T1000 (cell line): ENCODE measurements around the gene SH3GL2.

Experiments used
- DNase-seq: peaks from one replicate; lab custom pipeline; 2025; ENCODE audit warnings: mixed read lengths; lab: John Stamatoyannopoulos, UW

The SH3GL2 gene

DNA sequence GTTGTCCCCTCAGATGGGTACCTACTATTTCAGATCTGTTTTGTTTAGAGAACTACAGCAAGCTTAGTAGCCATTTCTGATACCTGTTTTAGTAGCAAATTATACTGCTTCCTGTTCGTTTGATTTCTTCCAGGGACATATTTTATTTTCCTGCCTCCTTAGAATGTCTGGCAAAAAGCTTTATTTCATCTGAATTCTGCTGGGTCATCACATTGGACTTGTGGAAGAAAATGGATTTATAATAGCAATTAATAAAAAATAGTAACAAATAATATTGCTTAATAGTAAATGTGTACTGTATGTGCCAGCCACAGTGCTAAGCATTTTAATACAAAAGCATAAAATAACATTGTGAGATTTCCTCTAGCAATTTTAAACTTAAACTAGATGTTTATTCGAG lies 79.4 kb downstream of the SH3GL2 start:
- no peak for DNase-seq

DNA sequence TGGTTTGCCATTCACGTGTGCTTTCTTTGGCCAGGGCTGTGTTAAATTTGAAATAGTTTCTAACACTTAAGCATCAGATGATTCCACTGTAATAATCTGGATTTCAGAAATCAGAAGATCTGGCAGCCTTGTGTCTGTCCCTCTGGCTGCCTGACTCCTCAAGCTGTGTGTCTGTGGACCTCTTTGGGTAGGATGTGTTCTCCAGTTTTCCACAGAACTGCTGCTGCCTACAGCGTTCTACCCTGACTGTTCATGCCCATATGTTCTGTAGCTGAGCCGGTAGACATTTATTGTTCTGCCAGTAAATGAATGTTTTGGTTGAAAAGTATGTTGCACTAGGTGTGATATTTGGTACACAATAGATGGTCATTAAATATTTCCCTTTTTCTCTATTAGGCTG lies 81.3 kb downstream of the SH3GL2 start:
- DNase-seq = no peak

DNA sequence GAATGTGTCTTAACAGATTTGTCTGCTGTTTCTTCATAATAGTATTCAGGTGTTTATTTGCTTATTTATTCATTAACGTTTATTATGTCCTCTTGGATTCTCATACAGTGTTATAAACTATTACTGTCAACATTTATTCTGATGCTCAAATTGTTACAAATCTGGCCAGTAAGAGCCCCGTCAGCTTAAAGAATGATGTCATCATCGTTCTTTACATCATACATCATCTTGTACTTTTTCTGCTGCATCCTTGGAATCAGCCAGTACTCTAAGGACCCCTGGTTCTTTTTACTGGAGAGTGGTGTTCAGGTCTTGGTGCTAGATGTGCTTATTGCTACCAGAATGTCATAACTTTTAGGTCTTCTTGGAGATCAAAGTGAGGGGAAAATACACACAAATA lies 86.6 kb downstream of the SH3GL2 start:
- no peak for DNase-seq

DNA sequence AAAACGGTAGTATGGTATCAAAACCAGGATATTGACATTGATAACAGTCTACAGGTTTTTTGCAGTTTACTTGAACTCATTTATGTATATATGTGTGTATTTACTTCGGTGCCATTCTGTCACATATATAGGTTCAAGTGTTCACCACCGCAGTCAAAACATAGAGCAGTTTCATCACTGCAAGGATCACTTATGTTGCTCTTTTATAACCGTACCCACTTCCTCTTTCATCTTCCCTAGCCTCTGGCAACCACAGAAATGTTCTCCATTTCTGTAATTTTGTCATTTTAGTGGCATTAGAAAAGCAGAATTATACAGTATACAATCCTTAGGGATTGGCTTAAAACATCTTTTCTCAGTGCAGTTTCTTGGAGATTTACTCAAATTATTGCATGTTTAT lies 90.3 kb downstream of the SH3GL2 start:
- DNase-seq = no peak

DNA sequence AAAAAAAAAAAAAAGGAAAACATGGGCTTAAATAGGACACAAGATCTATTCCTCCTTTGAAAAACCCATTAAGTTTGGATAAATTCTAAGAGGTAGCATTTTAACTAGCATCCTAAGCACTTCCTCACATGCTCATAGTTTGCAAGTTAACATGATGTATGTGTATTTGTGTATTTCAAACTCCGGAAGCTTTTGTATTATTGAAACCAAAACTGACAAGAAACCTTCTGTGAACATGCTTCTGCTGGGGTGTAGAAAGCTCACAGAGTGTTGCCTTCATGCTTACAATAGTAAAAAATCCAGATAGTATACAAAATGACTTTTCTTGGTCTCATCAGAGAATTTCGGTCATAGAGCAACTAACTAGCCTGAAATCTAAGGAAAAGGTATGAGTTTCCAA lies 103.8 kb downstream of the SH3GL2 start:
- DNase-seq = no peak

DNA sequence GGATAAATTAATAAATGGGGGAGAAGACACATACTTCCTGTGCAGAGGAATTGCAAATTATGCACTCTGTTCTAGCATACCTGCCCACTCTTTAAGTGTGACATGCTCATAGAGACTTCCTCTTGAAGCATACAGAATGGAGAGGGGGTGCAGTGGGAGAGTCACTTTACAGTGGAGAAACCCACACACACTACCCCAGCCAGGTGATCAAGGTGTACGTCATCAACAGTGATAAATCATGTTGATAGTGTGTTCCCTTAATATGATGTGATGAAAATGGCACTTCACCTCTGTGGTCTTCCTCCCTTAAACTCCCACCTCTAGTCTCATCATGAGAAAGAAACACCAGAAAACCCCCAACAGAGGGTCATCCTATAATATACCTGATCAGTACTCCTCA lies 110.0 kb downstream of the SH3GL2 start:
- DNase-seq = no peak

DNA sequence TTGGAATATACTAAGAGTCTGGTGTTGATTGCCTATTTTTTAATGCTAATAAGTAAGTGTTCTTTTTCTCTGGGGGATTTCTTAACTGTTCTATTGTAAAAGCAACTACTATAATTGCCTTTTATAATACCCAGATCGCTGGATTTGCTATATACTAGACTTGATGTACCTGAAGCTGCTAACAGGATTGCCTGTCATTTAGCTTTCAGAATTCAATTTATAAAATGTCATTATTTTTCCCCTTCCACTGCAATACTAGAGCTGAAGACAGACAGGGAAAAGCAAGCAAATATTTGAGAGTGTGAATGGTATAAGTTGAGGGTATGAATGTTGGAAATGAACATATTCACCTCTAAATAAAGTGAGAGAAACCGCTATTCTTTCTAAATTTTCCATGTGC lies 115.5 kb downstream of the SH3GL2 start:
- DNase-seq = no peak

DNA sequence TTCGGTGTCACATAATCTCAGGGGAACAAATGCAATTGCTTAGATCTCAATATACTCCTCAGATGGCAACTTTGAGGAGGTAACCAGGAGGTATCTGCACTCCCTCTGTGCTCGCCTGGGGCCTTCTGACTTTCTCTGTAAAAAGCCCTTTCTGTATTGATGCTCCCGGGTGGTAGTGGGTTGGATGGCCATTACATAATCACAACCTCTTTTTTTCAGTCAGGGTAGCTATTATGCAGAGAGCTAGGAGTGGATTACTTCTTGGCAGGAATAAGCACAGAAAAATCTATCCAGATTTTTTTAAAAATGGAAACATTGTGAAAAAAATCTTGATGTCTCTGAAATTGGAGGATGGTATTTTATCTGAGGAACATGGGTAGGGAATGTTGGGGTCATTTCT lies 116.6 kb downstream of the SH3GL2 start:
- DNase-seq = no peak

DNA sequence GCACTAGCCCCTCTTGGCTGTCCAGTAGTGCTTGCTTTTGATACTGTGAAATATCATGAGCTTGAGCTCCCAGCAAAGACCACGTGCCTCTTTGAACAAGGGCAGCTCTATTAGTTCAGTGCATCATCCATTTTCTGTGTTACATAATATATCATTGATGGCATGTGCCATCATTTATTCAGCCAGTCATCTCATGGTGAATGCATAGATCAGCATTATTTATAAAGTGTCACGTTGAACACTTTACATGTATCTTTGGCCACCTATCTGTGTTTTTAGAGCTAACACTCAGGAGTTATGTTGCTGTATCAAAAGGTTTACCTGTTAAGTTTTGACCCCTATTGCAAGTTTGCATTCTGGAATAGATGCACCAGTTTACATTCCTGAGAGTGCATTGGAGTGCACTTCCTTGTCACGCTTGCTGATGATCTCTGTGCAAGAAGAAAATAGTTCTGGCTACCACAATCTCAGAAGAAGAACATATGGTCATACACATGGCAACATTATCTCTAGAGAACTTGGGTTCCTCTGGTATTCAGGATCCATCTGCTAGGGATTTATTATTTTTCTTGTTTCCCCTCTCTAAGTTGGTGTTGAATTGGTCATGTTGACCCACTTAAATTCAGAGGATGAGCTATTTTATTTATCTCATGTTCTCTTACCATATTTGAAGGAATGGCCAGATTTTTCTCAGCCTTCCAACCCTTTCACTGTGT lies 120.9 kb downstream of the SH3GL2 start:
- no peak for DNase-seq

DNA sequence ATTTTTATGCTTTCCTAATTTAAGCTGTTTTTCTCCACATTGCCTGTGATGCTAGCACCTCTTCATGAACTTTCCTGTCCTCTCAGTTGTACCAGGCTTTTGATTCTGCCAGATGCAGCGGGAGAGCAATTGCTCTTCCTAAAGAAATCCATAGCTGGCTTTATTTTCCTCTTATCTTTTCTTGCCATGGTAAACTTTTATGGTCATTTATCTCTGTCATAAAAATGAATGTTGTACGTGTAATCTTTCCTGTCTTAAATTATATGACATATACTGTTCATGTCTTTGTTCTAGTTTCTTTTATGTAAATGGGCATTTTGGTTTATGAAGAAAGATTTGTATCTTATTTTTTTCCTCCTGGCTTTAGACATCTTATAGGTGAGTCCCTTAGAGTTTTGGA lies 127.5 kb downstream of the SH3GL2 start:
- no peak for DNase-seq

DNA sequence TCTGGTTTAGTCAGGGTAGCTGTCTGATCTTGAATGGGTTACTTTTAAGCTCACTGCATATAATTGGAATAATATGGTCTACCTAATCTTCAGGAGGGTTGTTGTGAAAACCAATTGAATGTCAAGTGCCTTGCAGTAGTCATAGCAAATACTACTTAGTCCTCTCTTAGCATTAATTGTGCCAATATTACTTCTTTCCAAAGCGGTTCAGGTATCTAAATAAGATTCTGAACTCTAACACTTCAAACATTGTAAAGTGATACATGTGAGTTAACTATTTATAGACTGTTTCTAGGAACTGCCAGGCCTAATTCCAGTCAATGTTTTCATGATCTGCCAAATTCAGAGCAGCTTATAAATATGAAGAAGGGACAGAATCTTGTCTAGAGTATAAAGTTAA lies 140.2 kb downstream of the SH3GL2 start:
- no peak for DNase-seq

DNA sequence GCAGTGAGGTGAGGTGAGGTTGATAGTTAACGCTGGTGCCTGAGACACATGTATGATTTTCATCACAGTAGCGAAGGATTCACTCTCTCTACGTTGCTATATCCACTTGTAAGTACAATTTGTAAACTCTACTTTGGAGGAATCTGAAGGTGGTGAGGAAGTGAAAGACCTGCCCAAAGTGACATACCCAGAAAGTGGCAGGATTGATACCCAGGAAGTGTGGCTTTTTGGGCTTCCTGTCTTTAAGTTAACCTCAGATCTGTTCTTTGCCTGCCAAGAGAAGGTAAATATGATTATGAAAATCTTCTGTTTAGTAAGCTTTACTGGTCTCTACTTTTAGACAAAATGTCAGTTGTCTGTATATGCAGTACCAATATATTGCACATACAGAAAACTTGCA lies 143.1 kb downstream of the SH3GL2 start:
- DNase-seq = no peak

DNA sequence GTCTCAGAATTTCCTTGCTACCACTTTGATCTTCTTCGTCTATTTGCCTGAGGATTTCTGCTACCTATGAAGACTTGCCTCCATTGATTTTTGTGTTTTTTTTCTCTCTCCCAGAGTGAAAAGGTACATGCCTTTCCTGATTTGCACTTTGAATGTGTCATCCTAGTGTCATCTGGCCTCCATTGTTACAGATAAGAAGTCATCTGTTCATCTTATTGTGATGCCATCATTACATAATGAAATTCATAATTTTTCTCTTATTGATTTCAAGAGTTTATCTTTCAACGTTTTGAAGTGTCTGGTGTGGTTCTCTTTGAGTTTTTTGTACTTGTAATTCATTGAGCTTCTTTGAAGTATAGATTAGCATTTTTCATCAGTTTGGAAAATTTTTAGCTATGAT lies 144.8 kb downstream of the SH3GL2 start:
- no peak for DNase-seq

DNA sequence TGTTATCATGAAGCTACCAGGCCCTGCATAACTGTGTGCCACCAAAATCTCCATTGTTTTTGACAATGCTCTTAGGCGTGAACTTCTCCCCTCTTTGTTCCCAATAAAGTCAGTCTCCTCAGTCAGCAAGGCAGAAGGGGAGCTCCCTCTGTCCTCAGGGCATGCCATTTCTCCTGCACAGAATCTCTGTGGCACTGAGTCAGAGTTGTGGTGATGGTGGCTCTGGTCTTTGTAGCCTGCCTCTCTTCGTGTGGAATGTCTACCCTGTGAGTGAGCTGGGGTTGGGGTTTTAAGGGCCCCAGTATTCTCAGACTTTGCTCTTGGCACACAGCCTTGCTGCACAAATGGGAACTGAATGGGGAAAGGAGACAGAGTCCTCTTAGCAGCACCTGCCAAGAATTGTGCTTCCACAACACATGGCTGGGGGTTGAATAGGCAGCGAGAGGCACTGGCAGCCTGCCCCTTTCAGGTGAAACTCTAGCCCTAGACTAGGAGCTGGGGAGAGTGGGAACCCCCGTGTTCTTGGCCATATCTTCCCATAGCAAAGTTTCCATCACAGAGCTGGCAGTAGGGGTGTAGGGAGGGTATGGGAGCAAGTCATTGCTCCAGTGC lies 146.6 kb downstream of the SH3GL2 start:
- no peak for DNase-seq

DNA sequence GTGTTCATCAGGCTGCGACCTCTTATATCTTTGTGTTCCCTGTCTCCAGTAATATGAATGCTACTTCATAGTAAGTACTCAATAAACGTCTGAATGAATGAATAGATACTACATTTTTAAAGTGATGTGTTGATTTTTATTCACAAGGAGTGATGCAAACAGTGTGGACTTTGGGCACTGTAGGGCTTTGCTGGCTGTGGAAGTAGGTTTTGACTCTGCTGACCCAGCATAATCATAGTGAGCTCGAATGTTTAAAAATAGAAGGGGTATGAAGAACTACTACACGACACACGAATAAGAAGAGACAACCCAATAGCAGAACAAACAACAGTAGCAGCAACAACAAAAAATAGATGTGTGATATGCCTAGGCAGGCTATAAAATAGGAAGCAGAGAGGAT lies 147.4 kb downstream of the SH3GL2 start:
- no peak for DNase-seq

DNA sequence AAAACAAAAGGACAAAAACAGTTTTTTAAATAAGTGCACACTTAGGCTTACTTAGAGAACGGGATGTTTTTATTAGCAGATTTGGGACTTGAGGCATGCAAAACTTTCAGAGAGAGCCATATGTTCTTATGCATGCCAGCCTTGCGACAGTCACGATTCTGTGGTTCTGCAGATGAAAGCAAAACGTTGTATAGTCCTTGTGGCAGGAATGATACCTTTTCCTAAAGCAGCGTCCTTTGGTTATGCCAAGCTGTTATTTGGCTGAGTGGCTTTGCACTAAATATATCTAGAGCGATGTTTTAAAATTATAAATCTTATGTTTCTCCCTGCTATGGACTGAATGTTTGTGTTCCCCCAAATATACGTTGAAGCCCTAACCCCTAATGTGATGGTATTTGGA lies 152.0 kb downstream of the SH3GL2 start:
- no peak for DNase-seq

DNA sequence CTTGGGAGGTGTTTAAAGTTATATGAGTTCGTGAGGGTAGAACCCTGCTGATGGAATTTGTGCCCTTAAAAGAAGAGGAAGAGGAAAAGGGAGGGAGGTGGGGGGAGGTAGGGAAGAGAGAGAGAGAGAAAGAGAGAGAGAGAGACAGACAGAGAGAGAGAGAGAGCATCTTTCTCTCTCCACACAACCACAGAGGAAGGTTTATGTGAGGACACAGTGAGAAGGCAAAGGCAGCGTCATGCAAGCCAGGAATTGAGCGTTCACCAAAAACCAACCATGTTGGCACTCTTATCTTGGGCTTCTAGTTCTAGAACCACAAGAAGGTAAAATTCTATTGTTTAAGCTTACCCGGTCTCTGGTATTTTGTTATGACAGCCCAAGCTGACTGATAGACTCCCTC lies 152.4 kb downstream of the SH3GL2 start:
- DNase-seq = no peak

DNA sequence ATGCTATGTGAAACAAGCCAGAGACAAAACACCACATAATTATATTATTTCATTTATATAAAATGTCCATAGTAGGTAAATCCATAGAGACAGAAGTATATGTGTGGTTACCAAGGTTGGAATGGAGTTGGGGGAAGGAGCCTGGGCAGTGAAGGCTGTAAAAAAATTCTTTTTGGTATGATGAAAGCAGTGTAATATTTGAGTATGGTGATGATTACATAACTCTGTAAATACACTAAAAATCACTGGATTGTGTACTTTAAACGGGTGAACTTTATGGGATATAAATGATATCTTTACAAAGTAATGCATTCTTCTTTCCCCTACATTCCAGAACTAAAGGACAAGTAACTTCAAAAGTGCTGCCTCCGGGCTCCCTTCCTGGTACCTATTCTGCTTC lies 155.8 kb downstream of the SH3GL2 start:
- DNase-seq = no peak

DNA sequence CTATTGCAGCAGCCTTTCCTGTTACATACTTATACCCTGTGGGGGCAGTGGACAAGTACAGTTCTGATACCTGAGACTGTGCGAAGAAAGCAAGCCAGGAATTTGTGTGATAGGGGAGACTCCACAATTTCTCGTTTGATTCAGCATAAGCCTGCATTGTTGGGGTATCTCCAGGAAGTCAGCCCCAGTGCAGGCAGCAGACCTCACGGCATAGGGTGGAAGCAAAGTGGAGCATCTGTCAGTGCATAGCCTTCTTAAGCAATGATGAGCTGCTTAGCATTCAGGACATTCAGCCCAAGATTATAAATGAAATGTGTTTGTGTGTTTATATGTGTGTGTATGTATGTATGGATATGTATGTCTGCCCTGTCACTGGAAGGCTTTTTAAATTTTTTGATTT lies 157.0 kb downstream of the SH3GL2 start:
- DNase-seq = no peak

DNA sequence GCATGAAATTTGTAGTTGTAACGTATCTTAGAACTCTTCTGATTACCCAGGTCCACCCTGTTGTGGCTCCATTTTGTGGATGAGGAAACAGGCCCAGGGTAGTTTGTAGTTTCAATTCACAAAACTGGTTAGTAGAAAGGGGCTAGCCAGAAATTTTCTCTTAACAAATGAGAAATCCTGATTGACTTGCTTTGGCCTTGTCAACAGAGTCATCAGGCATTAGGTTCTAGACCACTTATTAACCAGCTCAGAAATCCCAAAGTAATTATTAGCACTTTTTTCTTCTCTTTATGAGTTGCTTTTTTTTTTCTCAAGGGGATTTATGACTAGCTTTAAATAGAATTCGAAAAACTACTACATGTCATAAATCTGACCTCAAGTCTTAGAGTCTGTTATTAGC lies 160.2 kb downstream of the SH3GL2 start:
- DNase-seq = no peak

DNA sequence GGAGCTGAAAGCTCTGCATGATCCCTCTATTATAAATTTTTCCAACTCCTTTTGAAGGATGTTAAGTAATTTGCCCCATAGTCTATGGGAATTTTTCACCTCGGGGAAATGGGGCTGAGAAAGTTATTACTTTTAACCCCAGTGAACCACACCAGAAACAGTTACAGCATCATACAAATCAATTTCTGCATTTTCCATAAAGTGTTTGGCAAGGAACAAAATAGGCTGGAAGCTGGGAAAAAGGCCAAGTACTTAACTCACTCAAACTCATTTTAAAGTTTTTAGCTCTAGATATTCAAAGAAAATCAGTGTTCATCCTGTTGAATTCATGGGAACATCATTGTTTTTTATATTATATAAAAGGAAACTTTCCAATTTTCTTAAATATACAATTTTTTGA lies 160.9 kb downstream of the SH3GL2 start:
- DNase-seq = no peak

DNA sequence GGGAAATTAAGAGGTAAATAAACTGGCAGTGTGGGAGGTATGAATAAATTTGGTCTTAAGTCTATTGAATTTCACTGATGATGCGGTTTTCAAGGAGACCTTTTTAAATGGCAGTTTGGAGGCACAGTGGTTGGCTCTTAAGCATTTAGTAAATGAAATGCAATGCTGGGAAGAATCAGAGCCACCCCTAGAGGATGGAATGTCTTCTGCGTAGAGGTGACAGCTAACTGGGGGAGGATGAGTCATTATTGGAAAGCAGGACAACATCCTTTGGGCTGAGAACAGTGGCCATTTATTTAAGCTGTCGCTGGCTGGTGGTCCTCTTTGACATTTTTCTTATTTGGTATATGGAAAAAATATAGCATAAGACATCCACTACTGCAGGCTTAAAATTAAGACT lies 163.2 kb downstream of the SH3GL2 start:
- no peak for DNase-seq

DNA sequence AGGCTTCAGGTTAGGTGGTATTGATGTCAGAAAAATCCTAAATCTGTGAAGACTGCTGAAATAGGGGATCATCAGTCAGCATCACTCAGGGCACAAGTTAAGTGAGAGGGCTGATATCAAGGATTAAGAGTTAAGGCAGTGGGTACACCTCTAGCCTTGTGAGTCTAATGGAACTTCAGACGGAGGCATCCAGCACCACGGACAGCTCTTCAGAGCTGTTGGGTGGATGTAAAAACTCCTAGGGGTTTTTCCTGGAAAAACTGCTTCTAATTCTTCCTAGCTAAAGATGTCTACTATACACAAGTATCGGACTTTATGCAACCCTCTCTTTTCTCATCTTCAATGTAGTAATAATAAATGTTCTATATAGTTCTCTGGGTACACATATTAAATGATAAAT lies 165.9 kb downstream of the SH3GL2 start:
- DNase-seq = no peak

DNA sequence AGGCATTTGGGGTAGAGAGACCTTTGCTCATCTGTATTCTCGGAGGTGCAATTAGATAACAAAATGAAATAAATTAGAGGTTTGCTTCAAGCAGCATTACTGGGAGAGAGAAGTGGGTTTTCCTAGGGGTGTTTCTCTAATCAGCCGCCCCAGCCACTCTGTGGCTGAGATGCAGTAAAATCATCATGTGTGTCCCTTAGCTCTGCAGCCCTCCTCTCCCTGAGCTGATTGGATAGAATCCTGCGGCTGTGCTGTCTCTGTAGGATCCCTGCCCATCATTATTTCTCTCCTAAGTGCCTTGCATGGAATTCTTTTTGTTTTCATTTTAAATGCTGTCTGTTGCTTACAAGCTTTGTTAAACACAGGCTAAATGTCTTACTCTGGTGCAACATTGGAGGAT lies 171.4 kb downstream of the SH3GL2 start:
- DNase-seq = no peak
